HCT116 (cell line): ENCODE measurements around the gene BRPF3.

Experiments used
- CTCF ChIP-seq, 3 experiments: fragments of 200-600 bp in 1 of 3; sonication (generic) in 1 of 3; IDR thresholded peaks in 2 of 3; conservative IDR thresholded peaks in 1 of 3; 2 replicates each; pipeline ENCODE4 v1.5.1; 2012 to 2017; ENCODE audit warnings: low read depth in 2 of 3, low read length in 2 of 3, antibody characterized with exemption in 1 of 3, borderline replicate concordance in 1 of 3, control low read depth in 1 of 3, mild to moderate bottlenecking in 1 of 3, mixed read lengths in 1 of 3, mixed run types in 1 of 3, moderate library complexity in 1 of 3; ENCODE audit not compliant: insufficient read depth in 1 of 3
- ELF1 ChIP-seq: IDR thresholded peaks from 2 replicates; pipeline ENCODE4 v1.6.1; 2012; ENCODE audit warnings: low read depth, borderline replicate concordance
- POLR2A ChIP-seq: IDR thresholded peaks from 2 replicates; pipeline ENCODE4 v1.7.0; 2011; ENCODE audit warnings: borderline replicate concordance; ENCODE audit not compliant: insufficient read depth, insufficient read length; ENCODE audit errors: extremely low read depth

- no peak for TF ChIP-seq ELF1
- TF ChIP-seq CTCF (IDR thresholded peaks at IDR 0.05 in 2 of 3, conservative IDR thresholded peaks at IDR 0.05 in 1 of 3; ENCODE audit: borderline replicate concordance in 1 of 3, insufficient read depth in 1 of 3, low read depth in 2 of 3, low read length in 2 of 3): no peak
- no peak for TF ChIP-seq POLR2A
Observed at GRCh38 chr6:36186199-36186598, 10.3 kb upstream of the BRPF3 start.
